ENCODE measurements around the gene SPART.

DNA sequence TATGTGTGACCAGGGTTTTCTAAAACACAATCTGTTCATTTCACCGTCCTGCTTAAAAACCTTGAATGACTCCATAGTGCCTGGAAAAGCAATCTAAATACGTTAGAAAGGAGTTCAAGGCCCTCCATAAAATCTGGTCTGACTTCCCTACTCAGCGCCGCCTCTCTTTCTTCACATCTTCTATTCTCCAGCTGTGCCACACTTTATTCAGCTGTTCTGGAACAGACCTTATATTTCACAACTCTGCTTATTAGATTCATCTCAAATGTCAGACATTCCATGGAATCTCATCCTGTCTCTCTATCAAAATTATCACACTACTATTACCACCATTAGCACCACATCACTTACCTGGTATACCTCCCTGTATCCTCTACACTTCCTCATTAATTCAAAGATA is 19.8 kb upstream of the SPART start:
- TF ChIP-seq, protein P1, sequence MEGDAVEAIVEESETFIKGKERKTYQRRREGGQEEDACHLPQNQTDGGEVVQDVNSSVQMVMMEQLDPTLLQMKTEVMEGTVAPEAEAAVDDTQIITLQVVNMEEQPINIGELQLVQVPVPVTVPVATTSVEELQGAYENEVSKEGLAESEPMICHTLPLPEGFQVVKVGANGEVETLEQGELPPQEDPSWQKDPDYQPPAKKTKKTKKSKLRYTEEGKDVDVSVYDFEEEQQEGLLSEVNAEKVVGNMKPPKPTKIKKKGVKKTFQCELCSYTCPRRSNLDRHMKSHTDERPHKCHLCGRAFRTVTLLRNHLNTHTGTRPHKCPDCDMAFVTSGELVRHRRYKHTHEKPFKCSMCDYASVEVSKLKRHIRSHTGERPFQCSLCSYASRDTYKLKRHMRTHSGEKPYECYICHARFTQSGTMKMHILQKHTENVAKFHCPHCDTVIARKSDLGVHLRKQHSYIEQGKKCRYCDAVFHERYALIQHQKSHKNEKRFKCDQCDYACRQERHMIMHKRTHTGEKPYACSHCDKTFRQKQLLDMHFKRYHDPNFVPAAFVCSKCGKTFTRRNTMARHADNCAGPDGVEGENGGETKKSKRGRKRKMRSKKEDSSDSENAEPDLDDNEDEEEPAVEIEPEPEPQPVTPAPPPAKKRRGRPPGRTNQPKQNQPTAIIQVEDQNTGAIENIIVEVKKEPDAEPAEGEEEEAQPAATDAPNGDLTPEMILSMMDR (IDR thresholded peaks at IDR 0.05; ENCODE audit: low read length): no peak
- no peak for TF ChIP-seq EZH2 (optimal IDR thresholded peaks at IDR 0.05; ENCODE audit: low read depth, low read length)

Data from MM.1S (cell line).